Trophoblast cell (in vitro differentiated cells and primary cell): ENCODE results near the gene TCHP.
"Not testable (repeated sequence)": the region's sequence is repeated elsewhere in the genome, so short reads cannot be mapped to it uniquely, and the experiment has no call there.

Experiments
- DNase-seq, 2 donors: peaks; one replicate each; pipeline ENCODE4 v3.0.0-alpha.2; 2016
- H2AFZ ChIP-seq: 2 replicates; pipeline ENCODE4 v1.6.1; 2013; ENCODE audit warnings: low read length, moderate library complexity, mild to moderate bottlenecking; ENCODE audit not compliant: insufficient read depth, poor library complexity
- H2AK5ac ChIP-seq: 2 replicates; pipeline ENCODE4 v1.6.1; 2013; ENCODE audit warnings: mild to moderate bottlenecking, low read length
- H2BK120ac ChIP-seq: 2 replicates; pipeline ENCODE4 v1.6.1; 2013; ENCODE audit warnings: low read length, mild to moderate bottlenecking, moderate library complexity; ENCODE audit not compliant: insufficient read depth, poor library complexity
- H2BK12ac ChIP-seq: 2 replicates; pipeline ENCODE4 v1.6.1; 2013; ENCODE audit warnings: mild to moderate bottlenecking, low read length, moderate library complexity
- H2BK5ac ChIP-seq: 2 replicates; pipeline ENCODE4 v1.6.1; 2013; ENCODE audit warnings: low read length, low read depth, moderate library complexity, mild to moderate bottlenecking; ENCODE audit not compliant: poor library complexity
- H3K14ac ChIP-seq: 2 replicates; pipeline ENCODE4 v1.6.1; 2013; ENCODE audit warnings: mild to moderate bottlenecking, low read length
- H3K18ac ChIP-seq: 2 replicates; pipeline ENCODE4 v1.6.1; 2013; ENCODE audit warnings: mild to moderate bottlenecking, low read length
- H3K23ac ChIP-seq: 2 replicates; pipeline ENCODE4 v1.6.1; 2013; ENCODE audit warnings: low read length
- H3K27ac ChIP-seq: 2 replicates; pipeline ENCODE4 v1.5.1; 2013; ENCODE audit warnings: low read depth, mild to moderate bottlenecking, inconsistent platforms, low read length, moderate library complexity
- H3K27me3 ChIP-seq: 2 replicates; pipeline ENCODE4 v1.6.1; 2013; ENCODE audit warnings: inconsistent platforms, mild to moderate bottlenecking, low read length, moderate library complexity; ENCODE audit not compliant: insufficient read depth
- H3K36me3 ChIP-seq, 2 experiments: 1 replicate in 1 of 2; 2 replicates in 1 of 2; pipeline ENCODE4 v1.6.1; 2013; ENCODE audit warnings: low read length in 2 of 2, mild to moderate bottlenecking in 2 of 2, moderate library complexity in 1 of 2; ENCODE audit not compliant: insufficient read depth in 2 of 2, control insufficient read depth in 1 of 2
- H3K4ac ChIP-seq: 2 replicates; pipeline ENCODE4 v1.6.1; 2013; ENCODE audit warnings: low read depth, mild to moderate bottlenecking, low read length, moderate library complexity
- H3K4me1 ChIP-seq, 2 experiments: 1 replicate in 1 of 2; 2 replicates in 1 of 2; pipeline ENCODE4 v1.6.1; 2013; ENCODE audit warnings: low read length in 2 of 2, mild to moderate bottlenecking in 2 of 2, moderate library complexity in 1 of 2; ENCODE audit not compliant: insufficient read depth in 2 of 2, control insufficient read depth in 1 of 2
- H3K4me2 ChIP-seq: 2 replicates; pipeline ENCODE4 v1.6.1; 2013; ENCODE audit warnings: inconsistent platforms, mild to moderate bottlenecking, low read length, moderate library complexity
- H3K4me3 ChIP-seq: 2 replicates; pipeline ENCODE4 v1.5.1; 2013; ENCODE audit warnings: mild to moderate bottlenecking, low read depth, low read length, inconsistent platforms
- H3K79me1 ChIP-seq: one replicate; pipeline ENCODE4 v1.6.1; 2013; ENCODE audit warnings: low read length
- H3K79me2 ChIP-seq: 2 replicates; pipeline ENCODE4 v1.6.1; 2013; ENCODE audit warnings: low read length, mild to moderate bottlenecking; ENCODE audit not compliant: control insufficient read depth, insufficient read depth, poor library complexity
- H3K9ac ChIP-seq: 2 replicates; pipeline ENCODE4 v1.6.1; 2013; ENCODE audit warnings: mild to moderate bottlenecking, low read length
- H3K9me3 ChIP-seq: 2 replicates; pipeline ENCODE4 v1.6.1; 2013; ENCODE audit warnings: low read depth, mild to moderate bottlenecking, control low read depth, inconsistent platforms, low read length; ENCODE audit not compliant: insufficient read depth
- H4K12ac ChIP-seq: 2 replicates; pipeline ENCODE4 v1.6.1; 2013; ENCODE audit warnings: low read depth, mild to moderate bottlenecking, low read length, moderate library complexity
- H4K8ac ChIP-seq: 2 replicates; pipeline ENCODE4 v1.6.1; 2013; ENCODE audit warnings: low read depth, mild to moderate bottlenecking, low read length, moderate library complexity
- H4K91ac ChIP-seq: one replicate; pipeline ENCODE4 v1.6.1; 2013; ENCODE audit warnings: low read depth, mild to moderate bottlenecking, low read length, moderate library complexity
- WGBS: extraction: QIAGEN DNeasy Blood & Tissue Kit; methylation state at CpG from one replicate; pipeline ENCODE4 v1.1.7; 2013; ENCODE audit warnings: missing lambda C conversion rate; ENCODE audit not compliant: insufficient read length, insufficient coverage; ENCODE audit errors: extremely low coverage; 5-methylcytosine and 5-hydroxymethylcytosine counted together

The TCHP gene

GRCh38 chr12:109927622-109928021 lies 27.5 kb downstream of the TCHP start:
- DNase-seq: peak in 1 of 2 donors; percentile 72
- no peak overlapping the region for H3K9ac ChIP-seq
- no peaks in the 10 kb centered on the region for H3K79me1 ChIP-seq
- no CpG with 5 or more reads among the region's 8 CpGs for WGBS
- no peaks in the 10 kb centered on the region for H3K4me1 ChIP-seq
- no peak overlapping the region for H3K4me2 ChIP-seq
- H3K79me2 ChIP-seq: no peaks in the 10 kb centered on the region
- no peak overlapping the region for H4K8ac ChIP-seq
- no peak overlapping the region for H2BK120ac ChIP-seq
- H3K4me3 ChIP-seq: no peak overlapping the region
- peaks cover 16 to 23% of the 10 kb centered on the region in 2 experiments for H3K36me3 ChIP-seq
- H2AK5ac ChIP-seq: no peak overlapping the region
- no peak overlapping the region for H3K27ac ChIP-seq
- no peaks in the 10 kb centered on the region for H3K27me3 ChIP-seq
- H4K91ac ChIP-seq: no peak overlapping the region
- H3K14ac ChIP-seq: no peak overlapping the region
- H2BK5ac ChIP-seq: no peak overlapping the region
- no peak overlapping the region for H3K4ac ChIP-seq
- no peak overlapping the region for H3K23ac ChIP-seq
- no peak overlapping the region for H2AFZ ChIP-seq
- no peaks in the 10 kb centered on the region for H3K9me3 ChIP-seq
- no peak overlapping the region for H2BK12ac ChIP-seq
- no peak overlapping the region for H3K18ac ChIP-seq
- no peak overlapping the region for H4K12ac ChIP-seq

GRCh38 chr12:109928058-109928656 lies 28.1 kb downstream of the TCHP start:
- H3K4ac ChIP-seq: no peak overlapping the region
- H3K18ac ChIP-seq: no peak overlapping the region
- H3K79me2 ChIP-seq: no peaks in the 10 kb centered on the region
- H3K4me1 ChIP-seq: no peaks in the 10 kb centered on the region
- H3K27me3 ChIP-seq: no peaks in the 10 kb centered on the region
- DNase-seq: no peak
- no peak overlapping the region for H3K4me2 ChIP-seq
- H2BK120ac ChIP-seq: no peak overlapping the region
- no peak overlapping the region for H4K12ac ChIP-seq
- no peak overlapping the region for H2BK5ac ChIP-seq
- H3K4me3 ChIP-seq: no peak overlapping the region
- no peak overlapping the region for H4K8ac ChIP-seq
- no peak overlapping the region for H2AFZ ChIP-seq
- H3K14ac ChIP-seq: no peak overlapping the region
- no peak overlapping the region for H3K23ac ChIP-seq
- WGBS: no CpG with 5 or more reads among the region's 12 CpGs
- H3K79me1 ChIP-seq: no peaks in the 10 kb centered on the region
- H3K36me3 ChIP-seq: peaks cover 20 to 27% of the 10 kb centered on the region in 2 experiments
- no peak overlapping the region for H2BK12ac ChIP-seq
- no peak overlapping the region for H4K91ac ChIP-seq
- no peak overlapping the region for H3K27ac ChIP-seq
- no peak overlapping the region for H3K9ac ChIP-seq
- H2AK5ac ChIP-seq: no peak overlapping the region
- no peaks in the 10 kb centered on the region for H3K9me3 ChIP-seq

GRCh38 chr12:109929326-109929725 lies 29.3 kb downstream of the TCHP start:
- H3K27me3 ChIP-seq, H2BK12ac ChIP-seq, H3K4me3 ChIP-seq, DNase-seq, H3K14ac ChIP-seq, H3K27ac ChIP-seq, H3K23ac ChIP-seq, H3K18ac ChIP-seq, H4K8ac ChIP-seq, H2AFZ ChIP-seq, H3K4me1 ChIP-seq, H3K4ac ChIP-seq, H3K79me1 ChIP-seq, H3K9ac ChIP-seq, H3K79me2 ChIP-seq, H2BK5ac ChIP-seq, H4K12ac ChIP-seq, H2AK5ac ChIP-seq, H3K9me3 ChIP-seq, H4K91ac ChIP-seq, H3K4me2 ChIP-seq, H2BK120ac ChIP-seq: not testable (repeated sequence)
- peaks cover 20 to 30% of the 10 kb centered on the region in 2 experiments for H3K36me3 ChIP-seq
- no CpG with 5 or more reads among the region's 14 CpGs for WGBS

GRCh38 chr12:109930028-109930800 lies 30.1 kb downstream of the TCHP start:
- no peak for DNase-seq
- no peak overlapping the region for H2AFZ ChIP-seq
- H4K8ac ChIP-seq: no peak overlapping the region
- H4K12ac ChIP-seq: no peak overlapping the region
- no peaks in the 10 kb centered on the region for H3K4me1 ChIP-seq
- H2BK120ac ChIP-seq: no peak overlapping the region
- no peak overlapping the region for H3K4ac ChIP-seq
- WGBS: no CpG with 5 or more reads among the region's 16 CpGs
- no peak overlapping the region for H3K14ac ChIP-seq
- no peak overlapping the region for H2BK5ac ChIP-seq
- H3K23ac ChIP-seq: no peak overlapping the region
- H3K4me3 ChIP-seq: no peak overlapping the region
- peaks cover 20 to 30% of the 10 kb centered on the region in 2 experiments for H3K36me3 ChIP-seq
- no peak overlapping the region for H4K91ac ChIP-seq
- H3K18ac ChIP-seq: no peak overlapping the region
- no peak overlapping the region for H3K4me2 ChIP-seq
- no peaks in the 10 kb centered on the region for H3K9me3 ChIP-seq
- H3K79me1 ChIP-seq: no peaks in the 10 kb centered on the region
- no peaks in the 10 kb centered on the region for H3K27me3 ChIP-seq
- no peak overlapping the region for H3K9ac ChIP-seq
- no peak overlapping the region for H2BK12ac ChIP-seq
- no peaks in the 10 kb centered on the region for H3K79me2 ChIP-seq
- no peak overlapping the region for H2AK5ac ChIP-seq
- H3K27ac ChIP-seq: no peak overlapping the region
